NOMO-1 (cell line): ENCODE data around the gene RBBP5.

ENCODE experiments used
- DNase-seq, 2 experiments: peaks; one replicate each; lab custom pipeline; 2025; ENCODE audit not compliant: unreplicated experiment in 2 of 2; lab: John Stamatoyannopoulos, UW

Gene RBBP5

DNA sequence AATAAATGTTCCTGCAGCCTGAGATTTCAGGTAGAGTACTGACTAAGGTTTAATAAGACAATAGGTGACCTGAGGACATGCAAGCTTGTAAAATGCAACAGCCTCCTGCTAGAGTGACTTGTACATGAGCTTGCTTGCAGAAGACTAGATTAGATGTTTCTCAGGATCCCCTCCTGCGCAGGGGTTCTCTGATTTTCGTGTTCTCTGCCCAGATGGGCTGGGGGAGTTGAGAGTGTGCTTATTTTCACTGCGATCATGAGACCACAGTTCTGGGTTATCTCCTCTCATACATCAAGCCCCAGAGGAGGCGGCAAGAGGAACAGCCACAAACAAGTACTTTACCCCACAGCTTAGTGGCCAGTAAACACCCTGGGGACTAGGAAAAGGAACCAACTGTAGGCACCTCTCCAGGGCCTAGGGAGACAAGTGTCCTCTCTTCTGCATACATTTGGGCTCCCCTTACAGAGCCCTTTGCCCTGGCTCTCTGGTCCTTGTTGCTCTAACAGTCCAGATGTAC, 45.5 kb downstream of the RBBP5 start:
- DNase-seq: no peak

DNA sequence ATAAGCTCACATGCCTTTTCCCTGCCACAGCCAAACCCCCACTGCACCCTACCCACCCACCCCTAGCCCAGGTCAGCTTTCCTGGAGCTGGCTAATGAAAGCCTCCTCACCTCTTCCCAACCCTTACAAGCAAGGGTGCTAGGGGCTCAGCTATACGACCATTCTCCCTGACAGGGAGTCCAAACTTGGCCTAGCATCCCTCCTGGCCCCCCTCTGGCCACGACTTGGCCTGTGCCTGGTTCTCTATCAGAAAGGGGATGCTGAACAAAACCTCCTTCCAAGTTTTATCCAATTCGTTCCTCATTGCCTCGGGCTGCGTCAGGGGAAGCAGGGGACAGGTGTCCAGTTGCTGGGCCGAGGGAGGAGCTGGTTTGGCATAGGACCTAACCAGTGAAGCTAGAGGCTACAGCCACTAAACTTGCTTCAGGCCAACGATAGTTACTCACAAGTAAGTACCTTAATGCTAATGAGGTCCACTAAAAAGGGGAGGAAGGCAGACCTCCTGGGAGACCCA, 46.1 kb downstream of the RBBP5 start:
- no peak for DNase-seq

DNA sequence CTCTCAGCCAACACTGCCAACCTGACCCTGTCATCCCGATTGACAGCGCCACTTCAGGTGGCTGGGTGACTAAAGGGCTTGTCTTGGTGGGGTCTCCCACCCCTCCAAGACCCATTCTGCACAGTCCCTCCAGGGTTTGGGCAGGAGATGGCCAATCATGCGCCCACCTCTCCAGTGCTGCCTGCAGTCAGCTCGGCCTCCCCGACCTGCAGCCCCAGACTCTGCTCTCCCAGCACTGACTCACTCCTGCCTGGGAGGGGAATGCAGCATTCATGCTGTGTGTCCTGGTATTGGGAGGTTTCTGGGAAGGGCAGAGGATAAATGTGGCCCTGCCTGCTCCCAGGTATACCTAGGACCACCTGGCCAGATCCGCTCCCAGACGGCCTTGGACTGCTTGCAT, 47.3 kb downstream of the RBBP5 start:
- DNase-seq: no peak

DNA sequence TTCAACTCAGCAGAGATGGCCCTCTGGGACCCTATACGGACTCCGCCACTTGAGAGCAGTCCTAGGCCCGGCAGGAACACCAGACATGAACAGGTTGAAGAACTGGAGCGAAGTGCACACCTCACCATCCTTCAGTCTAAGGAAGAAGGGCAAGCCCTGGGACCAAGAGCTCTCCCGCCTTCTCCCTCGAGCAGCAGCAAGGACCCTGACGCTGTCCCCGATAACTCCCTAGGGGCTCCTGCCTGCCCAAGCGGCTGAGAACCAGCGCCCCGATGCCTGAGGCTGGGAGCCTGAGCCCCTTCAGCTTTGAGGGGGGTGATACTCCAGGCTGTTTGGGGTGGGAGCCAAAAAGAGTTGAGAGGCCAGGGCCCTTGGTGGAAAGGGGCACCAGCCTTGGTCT, 47.7 kb downstream of the RBBP5 start:
- DNase-seq: no peak

DNA sequence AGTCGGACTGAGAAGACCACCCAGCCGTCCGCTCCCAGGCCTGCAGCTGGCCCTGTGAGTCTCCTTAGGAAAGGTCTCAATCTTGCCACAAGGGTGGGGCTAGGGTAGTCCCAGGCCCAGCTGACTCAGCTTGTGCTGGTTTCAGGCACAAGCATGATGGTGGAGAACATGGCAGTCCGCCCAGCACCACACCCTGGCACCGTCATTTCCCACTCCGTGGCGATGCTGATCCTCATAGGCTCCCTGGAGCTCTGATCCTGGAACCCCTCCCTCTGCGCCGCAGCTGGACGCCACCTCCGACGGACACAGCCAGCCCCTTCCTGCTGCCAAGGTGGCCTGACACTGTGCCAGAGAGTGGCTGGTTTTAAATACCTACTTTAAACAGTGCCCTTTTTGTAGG, 48.3 kb downstream of the RBBP5 start:
- no peak for DNase-seq

DNA sequence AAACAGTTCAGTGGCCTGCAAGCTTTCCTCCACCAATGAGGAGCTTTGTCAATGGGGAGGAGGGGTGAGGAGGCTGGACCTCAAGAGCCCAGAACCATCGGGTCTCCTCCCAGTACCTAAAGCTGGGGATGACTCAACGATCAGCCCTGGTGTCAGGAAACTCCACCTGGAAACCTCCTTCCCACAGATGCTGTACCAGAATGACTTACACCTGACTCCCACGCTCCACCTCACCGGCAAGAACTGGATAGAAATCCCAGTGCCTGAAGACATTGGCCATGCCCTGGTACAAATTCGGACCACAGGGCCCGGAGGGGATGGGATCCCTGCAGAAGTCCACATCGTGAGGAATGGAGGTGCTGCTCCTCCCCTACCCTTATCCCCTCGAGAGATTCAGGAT, 48.9 kb downstream of the RBBP5 start:
- no peak for DNase-seq

DNA sequence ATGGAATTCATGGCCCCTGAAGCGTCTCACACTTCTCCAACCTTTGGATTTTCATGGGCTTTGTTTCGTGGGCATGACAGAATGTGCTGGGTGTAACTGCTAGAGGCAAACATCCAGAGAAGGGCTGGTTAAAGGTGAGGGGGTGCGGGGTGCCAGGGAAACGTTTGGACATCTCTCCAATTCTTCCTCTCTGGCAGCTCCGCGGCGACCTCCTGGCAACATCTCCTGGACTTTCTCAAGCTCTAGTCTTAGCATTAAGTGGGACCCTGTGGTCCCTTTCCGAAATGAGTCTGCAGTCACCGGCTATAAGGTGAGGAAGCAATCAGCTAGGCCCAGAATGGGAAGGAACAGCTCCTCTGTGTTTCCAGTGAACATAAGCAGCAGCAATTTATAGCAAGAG, 49.5 kb downstream of the RBBP5 start:
- no peak for DNase-seq

DNA sequence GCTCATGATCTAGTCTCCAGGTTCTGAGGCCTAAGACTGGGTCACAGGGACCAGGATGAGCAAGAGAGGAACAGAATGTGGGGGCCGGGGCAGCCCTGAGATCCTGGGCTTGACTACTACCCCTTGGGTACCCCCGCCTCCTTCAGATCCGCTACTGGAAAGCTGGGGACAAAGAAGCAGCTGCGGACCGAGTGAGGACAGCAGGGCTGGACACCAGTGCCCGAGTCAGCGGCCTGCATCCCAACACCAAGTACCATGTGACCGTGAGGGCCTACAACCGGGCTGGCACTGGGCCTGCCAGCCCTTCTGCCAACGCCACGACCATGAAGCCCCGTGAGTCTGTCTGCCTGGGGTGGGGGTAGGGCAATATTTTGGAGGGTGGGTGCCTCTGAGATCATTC, 50.0 kb downstream of the RBBP5 start:
- no peak for DNase-seq

DNA sequence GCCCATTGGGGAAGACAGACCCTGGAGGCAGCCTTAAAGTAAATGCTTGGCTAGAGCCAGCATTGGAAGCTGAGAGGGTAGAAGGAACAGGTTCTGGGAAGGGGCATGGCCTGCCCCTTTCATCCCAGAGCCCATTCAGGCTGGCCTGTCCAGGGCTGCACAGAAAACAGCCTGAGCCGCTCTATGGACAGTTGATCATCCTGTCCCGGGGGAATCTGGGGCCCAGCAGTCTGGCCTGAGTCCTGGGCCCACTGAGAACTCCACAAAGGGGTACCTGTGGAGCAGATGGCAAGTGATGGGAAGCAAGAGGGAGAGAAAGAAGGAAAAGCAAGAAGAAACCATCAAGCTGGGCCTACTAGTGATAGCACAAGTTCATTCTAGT, 50.8 kb downstream of the RBBP5 start:
- DNase-seq: no peak

DNA sequence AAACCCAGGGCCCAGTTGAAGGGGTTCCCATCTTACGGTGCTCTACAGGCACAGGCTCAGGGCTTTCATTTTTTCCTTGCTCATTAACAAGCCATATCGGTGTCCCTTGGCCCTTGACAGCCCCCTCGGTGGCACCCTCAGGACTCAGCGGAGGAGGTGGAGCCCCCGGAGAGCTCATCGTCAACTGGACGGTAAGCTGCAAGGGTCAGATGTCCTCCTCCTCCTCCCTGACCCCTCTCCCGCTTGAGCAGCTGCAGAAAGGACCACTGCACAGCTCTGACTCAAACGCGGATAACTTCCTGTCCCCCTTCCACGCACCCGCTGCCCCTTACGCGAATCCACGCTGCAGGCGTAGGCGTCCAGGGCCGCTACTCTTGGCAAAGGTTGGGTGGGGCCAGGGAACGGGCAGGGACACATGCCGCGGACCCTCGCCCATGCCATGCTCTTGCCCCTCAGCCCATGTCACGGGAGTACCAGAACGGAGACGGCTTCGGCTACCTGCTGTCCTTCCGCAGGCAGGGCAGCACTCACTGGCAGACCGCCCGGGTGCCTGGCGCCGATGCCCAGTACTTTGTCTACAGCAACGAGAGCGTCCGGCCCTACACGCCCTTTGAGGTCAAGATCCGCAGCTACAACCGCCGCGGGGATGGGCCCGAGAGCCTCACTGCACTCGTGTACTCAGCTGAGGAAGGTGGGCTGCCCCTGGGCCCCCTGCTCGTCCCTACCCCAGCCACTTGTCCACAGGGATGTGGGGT, 52.2 kb downstream of the RBBP5 start:
- DNase-seq: no peak

DNA sequence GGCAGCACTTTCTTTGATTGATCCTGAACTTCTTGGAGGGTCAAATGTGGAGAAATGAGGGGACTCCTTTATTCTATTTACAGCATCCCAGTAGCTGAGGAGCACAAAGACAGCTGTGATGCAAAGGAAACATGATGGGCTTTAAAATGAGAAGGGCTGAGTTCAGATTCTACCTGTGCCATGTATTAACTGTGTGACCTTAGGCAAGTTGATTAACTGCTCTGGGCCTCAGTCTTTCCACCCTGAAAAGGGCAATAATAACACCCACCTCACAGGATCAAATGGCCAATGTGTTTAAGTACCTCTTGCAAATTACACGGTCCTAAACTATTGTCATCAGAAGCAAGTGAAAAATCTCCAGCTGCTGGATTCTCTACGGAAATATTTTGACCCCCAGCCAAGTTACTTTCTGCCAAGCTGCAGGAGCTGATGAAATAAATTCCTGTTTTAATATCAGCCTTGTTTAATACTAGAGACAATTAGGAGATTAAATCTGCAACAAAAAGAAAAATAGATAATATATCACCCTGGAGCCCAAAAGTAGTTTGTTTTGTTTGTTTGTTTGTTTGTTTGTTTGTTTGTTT, 53.2 kb downstream of the RBBP5 start:
- no peak for DNase-seq

DNA sequence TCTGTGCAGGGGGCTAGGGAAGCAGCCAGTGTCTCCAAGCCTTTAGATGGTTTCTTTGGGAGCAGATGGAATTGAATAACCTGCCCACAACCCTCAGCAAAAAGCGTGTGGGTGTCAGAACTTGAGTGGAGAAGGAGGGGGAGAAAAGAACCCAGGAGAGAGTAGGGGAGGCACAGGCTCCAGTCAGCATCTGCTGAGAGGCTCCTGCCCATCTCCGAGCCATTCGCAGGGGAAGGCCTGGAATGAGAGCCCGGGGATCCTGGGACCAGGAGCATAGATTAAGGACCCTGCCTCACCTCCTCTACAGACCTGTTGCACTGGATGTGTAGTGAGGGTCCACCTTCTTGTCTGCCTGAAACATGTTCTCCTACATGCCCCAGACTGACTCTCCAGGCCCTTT, 53.8 kb downstream of the RBBP5 start:
- DNase-seq: no peak

DNA sequence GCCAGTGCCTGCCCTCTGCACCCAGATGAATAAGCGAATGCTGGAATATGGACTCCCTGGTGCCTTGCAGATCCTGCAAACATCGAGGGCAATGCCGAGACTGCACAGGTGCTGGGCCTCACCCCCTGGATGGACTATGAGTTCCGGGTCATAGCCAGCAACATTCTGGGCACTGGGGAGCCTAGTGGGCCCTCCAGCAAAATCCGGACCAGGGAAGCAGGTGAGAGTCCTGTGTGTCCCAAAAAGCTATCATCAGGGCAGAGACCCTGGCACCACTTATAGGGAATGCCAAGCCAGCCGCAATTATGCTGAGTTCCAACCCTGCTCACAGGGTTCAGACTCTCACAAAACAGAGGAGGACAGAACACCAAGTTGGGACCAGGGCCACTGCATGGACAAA, 54.7 kb downstream of the RBBP5 start:
- no peak for DNase-seq

DNA sequence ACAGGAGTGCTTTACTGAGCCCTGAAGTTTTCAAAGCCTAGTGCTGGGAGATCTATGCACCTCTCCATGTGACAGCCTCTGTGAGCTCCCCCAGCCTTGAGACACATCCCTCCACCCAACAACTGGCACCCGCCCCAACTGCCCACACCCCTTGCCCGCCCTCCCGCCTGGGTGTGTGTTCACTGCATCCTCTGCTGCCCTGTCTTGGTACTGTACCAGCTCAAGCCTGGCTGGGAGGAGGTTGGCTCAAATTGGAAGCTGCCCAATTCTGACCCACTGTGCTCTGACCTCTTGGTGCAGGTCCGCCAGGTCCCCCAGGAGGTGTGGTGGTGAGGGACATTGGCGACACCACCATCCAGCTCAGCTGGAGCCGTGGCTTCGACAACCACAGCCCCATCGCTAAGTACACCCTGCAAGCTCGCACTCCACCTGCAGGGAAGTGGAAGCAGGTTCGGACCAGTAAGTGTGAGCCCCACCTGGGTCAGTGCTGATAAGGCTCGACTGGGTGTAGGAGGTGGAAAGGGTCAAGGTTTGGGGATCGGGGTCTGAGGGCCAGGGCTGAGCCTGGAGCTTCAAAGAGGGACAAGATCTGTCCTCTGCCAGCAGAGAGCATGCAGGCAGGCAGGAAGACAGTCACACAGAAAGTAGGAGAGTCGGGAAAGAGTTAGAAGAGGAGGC, 55.5 kb downstream of the RBBP5 start:
- DNase-seq: no peak

DNA sequence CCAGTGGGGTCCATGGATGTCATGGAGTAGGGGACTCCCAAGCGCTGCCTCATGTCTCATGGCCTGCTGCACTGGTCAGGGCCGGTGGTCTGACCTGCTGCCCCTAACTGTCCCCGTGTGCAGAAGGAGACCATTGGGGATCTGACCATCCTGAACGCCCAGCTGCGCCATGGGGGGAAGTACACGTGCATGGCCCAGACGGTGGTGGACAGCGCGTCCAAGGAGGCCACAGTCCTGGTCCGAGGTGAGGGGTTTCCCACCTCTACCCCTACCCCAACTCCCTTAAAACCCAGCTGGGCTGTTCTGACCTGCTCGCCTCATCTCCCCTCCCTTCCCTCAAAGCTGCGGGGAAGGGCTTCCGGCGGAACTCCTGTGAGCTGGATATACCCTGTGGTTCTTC, 56.1 kb downstream of the RBBP5 start:
- DNase-seq: no peak

DNA sequence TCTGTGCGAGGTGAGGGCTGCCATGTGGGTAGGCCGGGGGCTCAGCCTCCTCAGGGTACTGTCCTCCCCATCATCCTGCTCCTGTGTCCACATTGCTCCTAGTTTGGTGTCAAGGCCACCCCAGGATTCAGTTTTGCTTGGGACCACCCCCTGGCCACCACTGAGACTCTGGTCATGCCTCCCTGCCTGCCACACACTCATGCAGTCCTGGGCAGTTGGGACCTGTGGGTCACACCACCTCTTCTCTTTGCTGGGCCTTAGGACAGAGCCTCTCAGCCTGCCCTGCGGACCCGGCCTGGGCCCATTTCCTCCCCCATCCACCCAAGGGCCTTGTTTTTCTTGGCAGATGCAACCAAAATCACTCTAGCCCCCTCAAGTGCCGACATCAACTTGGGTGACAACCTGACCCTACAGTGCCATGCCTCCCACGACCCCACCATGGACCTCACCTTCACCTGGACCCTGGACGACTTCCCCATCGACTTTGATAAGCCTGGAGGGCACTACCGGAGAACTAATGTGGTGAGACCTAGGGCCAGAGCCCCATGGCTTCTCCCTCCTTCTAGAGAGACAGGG, 56.9 kb downstream of the RBBP5 start:
- DNase-seq: no peak

DNA sequence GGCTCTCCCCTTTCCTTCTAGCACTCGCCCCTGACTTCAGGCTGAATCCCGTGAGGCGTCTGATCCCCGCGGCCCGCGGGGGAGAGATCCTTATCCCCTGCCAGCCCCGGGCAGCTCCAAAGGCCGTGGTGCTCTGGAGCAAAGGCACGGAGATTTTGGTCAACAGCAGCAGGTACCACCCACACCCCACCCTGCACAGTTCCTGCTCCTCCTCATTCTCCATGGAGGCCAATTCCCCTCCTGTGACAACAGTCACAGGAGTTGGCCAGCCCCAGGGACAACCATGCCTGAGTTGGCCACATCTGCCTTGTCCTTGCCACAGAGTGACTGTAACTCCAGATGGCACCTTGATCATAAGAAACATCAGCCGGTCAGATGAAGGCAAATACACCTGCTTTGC, 57.5 kb downstream of the RBBP5 start:
- no peak for DNase-seq

DNA sequence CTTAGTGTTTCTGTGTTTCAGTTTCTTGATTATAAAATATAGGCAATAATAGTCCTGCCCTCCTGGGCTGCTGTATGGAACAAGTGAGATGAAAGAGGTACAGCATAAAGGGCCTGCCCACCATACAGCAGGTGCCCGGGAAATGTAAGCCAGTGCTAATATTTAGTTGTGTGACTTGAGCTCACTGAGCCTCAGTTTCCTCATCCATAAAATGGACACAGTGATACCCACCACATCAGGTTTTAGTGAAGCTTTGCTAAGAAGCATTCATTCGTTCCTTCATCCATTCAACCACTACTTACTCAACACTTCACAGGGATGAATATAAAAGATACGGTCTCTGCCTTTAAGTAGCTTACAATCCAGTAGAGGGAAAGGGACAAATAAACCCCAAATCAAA, 58.9 kb downstream of the RBBP5 start:
- no peak for DNase-seq

DNA sequence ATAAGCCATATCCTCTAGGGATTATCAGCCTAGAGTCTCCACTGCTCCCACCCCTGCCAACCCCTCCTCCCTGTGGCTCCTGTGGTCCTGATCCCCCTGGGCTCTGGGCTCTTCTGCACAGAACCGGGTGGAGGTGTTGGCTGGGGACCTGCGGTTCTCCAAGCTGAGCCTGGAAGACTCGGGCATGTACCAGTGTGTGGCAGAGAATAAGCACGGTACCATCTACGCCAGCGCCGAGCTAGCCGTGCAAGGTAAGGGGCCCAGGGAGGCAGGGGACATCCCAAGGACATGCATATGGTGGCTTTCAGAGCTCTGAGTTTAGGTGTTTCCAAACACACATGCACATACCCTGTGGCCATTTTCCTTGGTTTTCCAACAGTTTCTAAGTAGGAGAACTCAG, 59.5 kb downstream of the RBBP5 start:
- no peak for DNase-seq

DNA sequence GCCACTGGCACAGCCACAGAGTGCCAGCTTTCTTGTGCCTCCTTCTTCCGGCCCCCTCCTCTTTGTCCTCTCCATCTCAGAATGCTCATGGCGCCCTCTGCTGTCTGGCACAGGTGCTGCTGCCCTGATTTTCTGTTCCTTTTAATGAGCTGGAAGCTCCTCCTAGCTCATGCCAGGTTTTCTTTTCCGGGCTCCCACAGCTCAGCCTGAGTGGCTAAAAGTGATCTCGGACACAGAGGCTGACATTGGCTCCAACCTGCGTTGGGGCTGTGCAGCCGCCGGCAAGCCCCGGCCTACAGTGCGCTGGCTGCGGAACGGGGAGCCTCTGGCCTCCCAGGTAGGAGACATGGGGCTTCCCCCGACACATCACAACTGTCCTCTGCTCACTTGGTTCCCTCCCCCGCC, 60.1 kb downstream of the RBBP5 start:
- peak; percentile 25 to 52 for DNase-seq

DNA sequence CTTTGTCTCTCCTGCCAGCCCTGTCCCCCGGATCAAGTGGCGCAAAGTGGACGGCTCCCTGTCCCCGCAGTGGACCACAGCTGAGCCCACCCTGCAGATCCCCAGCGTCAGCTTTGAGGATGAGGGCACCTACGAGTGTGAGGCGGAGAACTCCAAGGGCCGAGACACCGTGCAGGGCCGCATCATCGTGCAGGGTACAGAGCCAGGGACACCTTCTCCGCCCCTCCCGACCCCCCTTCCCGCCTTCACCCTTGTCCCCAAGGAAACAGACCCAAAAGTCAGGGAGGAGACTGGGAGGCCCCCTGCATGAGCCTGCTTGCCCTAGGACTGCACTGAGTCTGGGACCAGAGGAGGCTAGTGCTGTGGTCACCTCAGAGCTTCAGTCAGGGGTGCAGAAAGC, 60.6 kb downstream of the RBBP5 start:
- no peak for DNase-seq

DNA sequence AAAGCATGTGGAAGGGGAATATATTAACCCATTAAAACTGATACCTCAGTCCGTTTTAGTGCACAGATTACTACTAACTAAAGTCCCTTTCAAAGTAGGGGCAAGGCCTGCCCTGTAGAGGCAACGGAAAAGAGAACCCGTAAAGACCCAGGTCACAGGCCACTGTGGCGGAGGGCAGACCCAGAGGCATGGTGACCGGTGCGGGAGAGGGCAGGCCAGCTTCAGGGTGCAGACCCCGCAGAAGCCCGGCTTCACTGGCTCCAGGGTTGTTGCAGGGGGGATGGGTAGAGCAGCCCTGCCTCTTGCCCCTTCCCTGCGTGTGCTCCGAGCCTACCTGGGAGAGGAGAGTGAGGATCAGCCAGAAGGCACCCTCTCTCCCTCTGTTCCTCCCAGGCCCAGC, 61.0 kb downstream of the RBBP5 start:
- DNase-seq: no peak
